Esophagus mucosa (tissue), 1 donor: ENCODE results near the gene PCDHA7. TPM values are rescaled to one million over a fixed set of nuclear protein-coding genes. Genes with fewer than 3 reads are reported as not detected.
"Not testable (repeated sequence)": the region's sequence is repeated elsewhere in the genome, so short reads cannot be mapped to it uniquely, and the experiment has no call there.

Experiments
- ATAC-seq: fragments of 200-7000 bp; cut with Tn5 transposase; one replicate; pipeline ENCODE4 v1.9.1; 2020
- total RNA-seq: library from RNA; stranded (reverse); gene quantifications from one replicate; pipeline ENCODE4 v1.2.4, GENCODE V29; 2023
- donor health status: DM: yes; HTN: yes; CAD: no.

PCDHA7 gene
- 0.08 TPM for total RNA-seq

DNA sequence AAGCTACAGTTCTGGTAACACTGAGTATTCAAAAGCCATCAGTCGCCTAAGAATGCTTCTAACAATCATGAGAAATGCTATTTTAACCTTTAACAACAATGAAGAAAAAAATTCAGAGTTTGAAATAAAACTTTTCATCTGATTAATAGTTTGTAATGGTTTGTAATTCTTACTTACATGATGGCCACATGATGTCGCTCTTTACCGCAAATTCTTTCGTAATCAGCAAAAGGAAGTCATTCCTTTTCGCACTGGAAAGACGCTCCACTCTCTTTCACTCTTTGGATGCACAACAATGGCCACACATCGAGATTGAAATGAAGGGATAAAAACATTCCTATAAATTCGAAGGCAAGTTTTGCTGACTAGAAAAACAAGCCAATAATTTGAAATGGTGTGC lies at the start of gene PCDHA7:
TSS of gene PCDHA7 (plus strand) at position 277 of the 400 bp plus-strand sequence. CDS start at position 392, 115 bp downstream.
- ATAC-seq, result no peak

GRCh38 chr5:140785905-140786686 lies 48.0 kb upstream of the PCDHA7 start, which contains the start of gene PCDHA1:
PCDHA1 (plus strand) TSS chr5:140786140.
- ATAC-seq, result no peak

GRCh38 chr5:140787422-140787821 lies 46.6 kb upstream of the PCDHA7 start:
- not testable (repeated sequence) for ATAC-seq

DNA sequence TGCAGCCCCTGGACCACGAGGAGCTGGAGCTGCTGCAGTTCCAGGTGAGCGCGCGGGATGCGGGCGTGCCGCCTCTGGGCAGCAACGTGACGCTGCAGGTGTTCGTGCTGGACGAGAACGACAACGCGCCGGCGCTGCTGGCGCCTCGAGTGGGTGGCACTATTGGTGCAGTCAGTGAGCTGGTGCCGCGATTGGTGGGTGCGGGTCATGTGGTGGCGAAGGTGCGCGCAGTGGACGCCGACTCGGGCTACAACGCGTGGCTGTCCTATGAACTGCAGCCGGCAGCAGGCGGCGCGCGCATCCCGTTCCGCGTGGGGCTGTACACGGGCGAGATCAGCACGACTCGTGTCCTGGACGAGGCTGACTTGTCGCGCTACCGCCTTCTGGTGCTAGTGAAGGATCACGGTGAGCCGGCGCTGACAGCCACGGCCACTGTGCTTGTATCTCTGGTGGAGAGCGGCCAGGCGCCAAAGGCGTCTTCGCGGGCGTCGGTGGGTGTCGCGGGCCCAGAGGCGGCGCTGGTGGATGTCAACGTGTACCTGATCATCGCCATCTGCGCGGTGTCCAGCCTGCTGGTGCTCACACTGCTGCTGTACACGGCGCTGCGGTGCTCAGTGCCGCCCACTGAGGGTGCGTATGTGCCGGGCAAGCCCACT lies 46.1 kb upstream of the PCDHA7 start:
- ATAC-seq, result not testable (repeated sequence)

DNA sequence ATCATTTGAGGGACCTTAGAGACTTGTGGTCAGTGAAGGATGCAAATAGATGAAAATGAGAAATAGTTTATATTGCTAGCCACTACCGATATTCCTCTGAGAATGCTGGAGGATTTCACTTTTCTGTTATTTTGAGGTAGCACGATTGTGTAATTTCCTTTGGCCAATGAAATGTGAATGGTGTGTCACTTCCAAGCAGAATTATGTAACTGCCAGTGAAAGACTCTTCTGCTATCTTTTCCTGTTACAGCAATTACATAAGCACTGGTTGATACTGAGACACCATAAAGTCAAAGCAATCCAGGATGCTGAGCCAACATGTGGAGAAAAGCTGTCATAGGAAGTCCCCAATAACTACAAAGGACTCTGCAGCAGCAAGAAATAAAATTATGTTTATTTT lies 43.0 kb upstream of the PCDHA7 start:
- no peak for ATAC-seq

DNA sequence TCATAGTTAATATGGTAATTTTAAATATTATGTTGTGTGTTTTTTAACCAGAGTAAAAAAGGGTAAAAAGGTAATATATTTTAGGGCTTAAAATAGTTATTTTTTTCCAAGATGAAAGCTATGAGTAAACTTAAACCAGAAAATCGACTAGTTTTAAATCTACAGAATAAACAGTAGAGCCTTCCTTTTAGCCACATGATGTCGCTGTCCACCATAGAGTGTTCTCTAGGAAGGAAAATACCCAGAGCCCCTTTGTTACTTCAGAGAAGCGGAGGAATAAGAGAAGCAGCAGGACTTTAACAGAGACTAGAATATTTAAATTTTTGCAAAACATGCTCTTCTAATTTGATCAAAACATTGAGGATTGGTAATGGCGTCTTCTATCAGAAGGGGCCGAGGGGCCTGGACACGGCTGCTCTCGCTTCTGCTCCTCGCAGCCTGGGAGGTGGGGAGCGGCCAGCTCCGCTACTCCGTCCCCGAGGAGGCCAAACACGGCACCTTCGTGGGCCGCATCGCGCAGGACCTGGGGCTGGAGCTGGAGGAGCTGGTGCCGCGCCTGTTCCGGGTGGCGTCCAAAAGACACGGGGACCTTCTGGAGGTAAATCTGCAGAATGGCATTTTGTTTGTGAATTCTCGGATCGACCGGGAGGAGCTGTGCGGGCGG lies 39.3 kb upstream of the PCDHA7 start, which contains the start of gene PCDHA2:
TSS of gene PCDHA2 (plus strand) at position 258 of the 664 bp plus-strand sequence.
- ATAC-seq, result no peak

GRCh38 chr5:140795259-140795641 lies 38.8 kb upstream of the PCDHA7 start:
- ATAC-seq, result no peak

- not testable (repeated sequence) for ATAC-seq
Measured at GRCh38 chr5:140796072-140796717, 37.9 kb upstream of the PCDHA7 start.

GRCh38 chr5:140796718-140797095 lies 37.4 kb upstream of the PCDHA7 start:
- ATAC-seq, result no peak

DNA sequence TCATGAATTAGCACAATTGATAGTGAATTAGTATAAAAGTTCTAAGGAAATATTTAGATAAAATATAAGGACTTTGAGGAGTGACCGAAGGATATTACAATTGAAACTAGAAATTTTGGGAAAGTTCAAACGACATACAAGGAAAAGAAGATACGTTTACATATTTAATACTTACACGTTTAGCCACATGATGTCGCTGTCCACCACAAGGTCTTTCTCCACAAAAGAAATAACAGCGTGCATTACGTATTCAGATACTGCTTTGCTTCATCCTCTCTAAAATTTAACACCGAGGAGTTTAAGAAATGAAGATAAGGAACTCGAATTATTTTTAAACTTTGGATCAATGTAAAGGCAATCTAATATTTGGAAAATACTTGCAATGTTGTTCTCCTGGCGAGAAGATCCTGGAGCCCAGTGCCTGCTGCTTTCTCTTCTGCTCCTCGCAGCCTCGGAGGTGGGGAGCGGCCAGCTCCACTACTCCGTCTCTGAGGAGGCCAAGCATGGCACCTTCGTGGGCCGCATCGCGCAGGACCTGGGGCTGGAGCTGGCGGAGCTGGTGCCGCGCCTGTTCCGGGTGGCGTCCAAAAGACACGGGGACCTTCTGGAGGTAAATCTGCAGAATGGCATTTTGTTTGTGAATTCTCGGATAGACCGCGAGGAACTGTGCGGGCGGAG lies 33.1 kb upstream of the PCDHA7 start, which contains the start of gene PCDHA3:
TSS of gene PCDHA3 (plus strand) at position 242 of the 678 bp plus-strand sequence.
- no peak for ATAC-seq

GRCh38 chr5:140801494-140801841 lies 32.6 kb upstream of the PCDHA7 start:
- no peak for ATAC-seq

- ATAC-seq, result not testable (repeated sequence)
Measured at GRCh38 chr5:140802381-140802780, 31.7 kb upstream of the PCDHA7 start.

- no peak for ATAC-seq
Measured at GRCh38 chr5:140802781-140803271, 31.2 kb upstream of the PCDHA7 start.

DNA sequence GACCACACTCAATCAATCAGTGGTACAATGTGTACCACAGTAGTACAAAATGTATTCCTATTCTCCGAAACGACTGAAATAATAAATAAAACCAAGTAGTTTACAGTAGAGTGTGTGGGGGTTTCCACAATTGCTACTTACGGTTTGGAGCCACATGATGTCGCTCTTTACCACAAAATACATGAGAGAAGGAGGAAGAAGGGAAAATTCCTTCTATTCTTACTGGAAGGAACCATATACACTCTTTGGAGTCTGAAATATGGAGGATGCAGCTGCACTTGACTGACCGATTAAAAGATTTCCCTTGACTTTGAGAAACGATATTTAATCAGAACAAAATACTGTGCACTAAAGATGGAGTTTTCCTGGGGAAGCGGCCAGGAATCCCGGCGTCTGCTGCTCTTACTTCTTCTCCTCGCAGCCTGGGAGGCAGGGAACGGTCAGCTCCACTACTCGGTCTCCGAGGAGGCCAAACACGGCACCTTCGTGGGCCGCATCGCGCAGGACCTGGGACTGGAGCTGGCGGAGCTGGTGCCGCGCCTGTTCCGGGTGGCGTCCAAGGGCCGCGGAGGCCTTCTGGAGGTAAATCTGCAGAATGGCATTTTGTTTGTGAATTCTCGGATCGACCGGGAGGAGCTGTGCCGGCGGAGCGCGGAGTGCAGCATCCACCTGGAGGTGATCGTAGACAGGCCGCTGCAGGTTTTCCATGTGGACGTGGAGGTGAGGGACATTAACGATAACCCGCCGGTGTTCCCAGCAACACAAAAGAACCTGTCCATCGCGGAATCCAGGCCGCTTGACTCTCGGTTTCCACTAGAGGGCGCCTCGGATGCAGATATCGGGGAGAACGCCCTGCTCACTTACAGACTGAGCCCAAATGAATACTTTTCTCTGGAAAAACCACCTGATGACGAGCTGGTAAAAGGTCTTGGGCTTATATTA lies 27.0 kb upstream of the PCDHA7 start, which contains the start of gene PCDHA4:
TSS of gene PCDHA4 (plus strand) at position 235 of the 942 bp plus-strand sequence.
- no peak for ATAC-seq

GRCh38 chr5:140808241-140808888 lies 25.7 kb upstream of the PCDHA7 start:
- ATAC-seq, result not testable (repeated sequence)

DNA sequence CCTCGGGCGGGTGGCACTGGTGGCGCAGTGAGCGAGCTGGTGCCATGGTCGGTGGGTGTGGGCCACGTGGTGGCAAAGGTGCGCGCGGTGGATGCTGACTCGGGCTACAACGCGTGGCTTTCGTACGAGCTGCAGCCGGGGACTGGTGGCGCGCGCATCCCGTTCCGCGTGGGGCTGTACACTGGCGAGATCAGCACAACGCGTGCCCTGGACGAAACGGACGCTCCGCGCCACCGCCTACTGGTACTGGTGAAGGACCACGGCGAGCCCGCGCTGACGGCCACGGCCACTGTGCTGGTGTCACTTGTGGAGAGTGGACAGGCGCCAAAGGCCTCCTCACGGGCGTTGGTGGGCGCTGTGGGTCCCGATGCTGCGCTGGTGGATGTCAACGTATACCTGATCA lies 25.2 kb upstream of the PCDHA7 start:
- no peak for ATAC-seq

- ATAC-seq, result no peak
Measured at GRCh38 chr5:140821375-140822280, 12.4 kb upstream of the PCDHA7 start, which contains the start of gene PCDHA5. PCDHA5 (plus strand) TSS chr5:140821613.

GRCh38 chr5:140822281-140822629 lies 11.8 kb upstream of the PCDHA7 start:
- no peak for ATAC-seq

- not testable (repeated sequence) for ATAC-seq
Measured at GRCh38 chr5:140822969-140823368, 11.1 kb upstream of the PCDHA7 start.
